HCT116 (cell line): ENCODE data around the gene STMP1. TPM values are rescaled to one million over a fixed set of nuclear protein-coding genes. Genes with fewer than 3 reads are reported as not detected.

ENCODE experiments used
- ATAC-seq: fragments of 200-7000 bp; cut with Tn5 transposase; 2 replicates; pipeline ENCODE4 v1.9.1; 2020; ENCODE audit warnings: mild to moderate bottlenecking, moderate library complexity
- BruUV-seq: library from RNA; stranded (reverse); fragments of 400-500 nt; replicated peaks from 2 replicates; lab custom pipeline; 2021; lab: Mats Ljungman, UMichigan
- CTCF ChIA-PET: fragments of 300-600 bp; sonication (Branson Sonifier 250); formaldehyde crosslinking; loops from one replicate; lab custom pipeline; 2021; ENCODE audit warnings: antibody characterized with exemption; lab: Charles Lee
- POLR2A ChIA-PET: fragments of 300-600, 350-600 bp; sonication (Branson Sonifier 250); formaldehyde crosslinking; loops from one replicate; lab custom pipeline; 2021; ENCODE audit warnings: antibody characterized with exemption; lab: Charles Lee
- RAD21 ChIA-PET, 2 experiments: fragments of 300-600 bp; sonication (Branson Sonifier 250); formaldehyde crosslinking; loops; one replicate each; lab custom pipeline; 2023; ENCODE audit warnings: low total read pairs in 2 of 2; ENCODE audit not compliant: uncharacterized antibody in 2 of 2, unreplicated experiment in 2 of 2, low non-redundant PET in 1 of 2; lab: Charles Lee
- DNase-seq: peaks from one replicate; pipeline ENCODE4 v3.0.0-alpha.2; 2010; ENCODE audit warnings: low read depth, low spot score
- H2AFZ ChIP-seq: fragments of 200-600 bp; shearing (Covaris generic), sonication (generic); 2 replicates; pipeline ENCODE4 v1.6.1; 2017; ENCODE audit warnings: low read depth, mixed run types, mixed read lengths, antibody characterized with exemption, low read length; ENCODE audit not compliant: poor library complexity, severe bottlenecking
- H3K27ac ChIP-seq: 2 replicates; pipeline ENCODE4 v1.5.1; 2012; ENCODE audit warnings: low read depth, low read length
- H3K27me3 ChIP-seq: fragments of 200-600 bp; sonication (generic); 2 replicates; pipeline ENCODE4 v1.6.1; 2016; ENCODE audit warnings: mixed run types, low read length, mixed read lengths; ENCODE audit not compliant: insufficient read depth
- H3K36me3 ChIP-seq, 2 experiments: fragments of 200-500 bp in 1 of 2; fragments of 200-600 bp in 1 of 2; sonication (Bioruptor generic) in 1 of 2; sonication (generic) in 1 of 2; 2 replicates each; pipeline versions ENCODE4 v1.5.1 to v1.6.1; 2014 to 2016; ENCODE audit warnings: low read length in 2 of 2, inconsistent platforms in 1 of 2, mixed read lengths in 1 of 2, mixed run types in 1 of 2; ENCODE audit not compliant: insufficient read depth in 2 of 2, control insufficient read depth in 1 of 2
- H3K4me1 ChIP-seq, 2 experiments: fragments of 200-600 bp in 1 of 2; sonication (generic) in 1 of 2; 2 replicates each; pipeline versions ENCODE4 v1.5.1 to v1.6.1; 2012 to 2017; ENCODE audit warnings: low read length in 2 of 2, inconsistent platforms in 1 of 2, mild to moderate bottlenecking in 1 of 2, mixed read lengths in 1 of 2, mixed run types in 1 of 2, moderate library complexity in 1 of 2; ENCODE audit not compliant: insufficient read depth in 2 of 2, control insufficient read depth in 1 of 2
- H3K4me2 ChIP-seq: fragments of 200-600 bp; sonication (generic); 2 replicates; pipeline ENCODE4 v1.6.1; 2017; ENCODE audit warnings: mixed run types, low read length, mixed read lengths
- H3K4me3 ChIP-seq, 2 experiments: fragments of 200-600 bp in 1 of 2; sonication (generic) in 1 of 2; replicated peaks in 1 of 2; 2 replicates each; pipeline ENCODE4 v1.5.1; 2011 to 2016; ENCODE audit warnings: low read length in 2 of 2, control low read depth in 1 of 2, low read depth in 1 of 2, mild to moderate bottlenecking in 1 of 2, mixed read lengths in 1 of 2, mixed run types in 1 of 2
- H3K79me2 ChIP-seq: fragments of 200-600 bp; sonication (generic); 2 replicates; pipeline ENCODE4 v1.6.1; 2017; ENCODE audit warnings: mild to moderate bottlenecking, mixed run types, low read length, moderate library complexity, mixed read lengths; ENCODE audit not compliant: insufficient read depth
- H3K9ac ChIP-seq: fragments of 200-600 bp; sonication (generic); 2 replicates; pipeline ENCODE4 v1.6.1; 2016; ENCODE audit warnings: low read length, mixed read lengths
- H3K9me2 ChIP-seq: fragments of 200-600 bp; sonication (generic), shearing (Covaris generic); 2 replicates; pipeline ENCODE4 v1.6.1; 2017; ENCODE audit warnings: mixed run types, mild to moderate bottlenecking, moderate library complexity; ENCODE audit not compliant: insufficient read depth
- H3K9me3 ChIP-seq, 2 experiments: fragments of 200-500 bp in 1 of 2; fragments of 200-600 bp in 1 of 2; sonication (Bioruptor generic) in 1 of 2; sonication (generic) in 1 of 2; 2 replicates each; pipeline ENCODE4 v1.6.1; 2014 to 2017; ENCODE audit warnings: low read length in 2 of 2, mixed read lengths in 2 of 2, inconsistent platforms in 1 of 2, low read depth in 1 of 2, mild to moderate bottlenecking in 1 of 2, mixed run types in 1 of 2, moderate library complexity in 1 of 2; ENCODE audit not compliant: control insufficient read depth in 1 of 2, insufficient read depth in 1 of 2
- H4K20me1 ChIP-seq: fragments of 200-600 bp; sonication (generic), shearing (Covaris generic); 2 replicates; pipeline ENCODE4 v1.6.1; 2017; ENCODE audit warnings: mixed run types, mild to moderate bottlenecking, moderate library complexity; ENCODE audit not compliant: insufficient read depth
- ATF3 ChIP-seq: IDR thresholded peaks from 2 replicates; pipeline ENCODE4 v1.6.1; 2012
- CBX3 ChIP-seq: IDR thresholded peaks from 2 replicates; pipeline ENCODE4 v1.6.1; 2012; ENCODE audit warnings: low read depth
- CEBPB ChIP-seq: IDR thresholded peaks from 2 replicates; pipeline ENCODE4 v1.6.1; 2012; ENCODE audit warnings: low read depth
- ELF1 ChIP-seq: IDR thresholded peaks from 2 replicates; pipeline ENCODE4 v1.6.1; 2012; ENCODE audit warnings: low read depth, borderline replicate concordance
- EZH2 ChIP-seq: fragments of 200-600 bp; sonication (generic); IDR thresholded peaks from 2 replicates; pipeline ENCODE4 v1.6.1; 2017; ENCODE audit warnings: antibody characterized with exemption, mixed run types
- EZH2phosphoT487 ChIP-seq: fragments of 200-600 bp; IDR thresholded peaks from 2 replicates; pipeline ENCODE4 v1.6.1; 2018; ENCODE audit warnings: antibody characterized with exemption, borderline replicate concordance
- FOSL1 ChIP-seq: IDR thresholded peaks from 2 replicates; pipeline ENCODE4 v1.6.1; 2012; ENCODE audit warnings: low read depth
- JUND ChIP-seq: IDR thresholded peaks from 2 replicates; pipeline ENCODE4 v1.6.1; 2012
- POLR2A ChIP-seq: IDR thresholded peaks from 2 replicates; pipeline ENCODE4 v1.7.0; 2011; ENCODE audit warnings: borderline replicate concordance; ENCODE audit not compliant: insufficient read depth, insufficient read length; ENCODE audit errors: extremely low read depth
- POLR2AphosphoS5 ChIP-seq: IDR thresholded peaks from 2 replicates; pipeline ENCODE4 v1.6.1; 2011; ENCODE audit warnings: mild to moderate bottlenecking, low read depth, low read length, moderate library complexity
- REST ChIP-seq: IDR thresholded peaks from 2 replicates; pipeline ENCODE4 v1.6.1; 2012; ENCODE audit warnings: low read depth
- SIN3A ChIP-seq: IDR thresholded peaks from 2 replicates; pipeline ENCODE4 v1.6.1; 2012; ENCODE audit warnings: low read depth
- SP1 ChIP-seq: IDR thresholded peaks from 2 replicates; pipeline ENCODE4 v1.6.1; 2012; ENCODE audit warnings: low read depth
- SRF ChIP-seq: IDR thresholded peaks from 2 replicates; pipeline ENCODE4 v1.6.1; 2012; ENCODE audit warnings: low read depth
- YY1 ChIP-seq: IDR thresholded peaks from 2 replicates; pipeline ENCODE4 v1.6.1; 2011; ENCODE audit warnings: low read length, low read depth, moderate library complexity, mild to moderate bottlenecking; ENCODE audit not compliant: insufficient replicate concordance; ENCODE audit errors: extremely low read depth
- ZFX ChIP-seq: fragments of 450-650 bp; IDR thresholded peaks from 2 replicates; pipeline ENCODE4 v1.6.1; 2017
- ZNF274 ChIP-seq: fragments of 200-500 bp; sonication (Bioruptor generic); IDR thresholded peaks from 2 replicates; pipeline ENCODE4 v1.6.1; 2014; ENCODE audit warnings: mild to moderate bottlenecking, low read depth, low read length, inconsistent platforms
- intact Hi-C: fragments of 100-400 bp; cut with micrococcal nuclease; formaldehyde crosslinking; loops from 2 replicates; pipeline ENCODE4 v1.10.0; 2022
- total RNA-seq: library from RNA; stranded (reverse); gene quantifications from one replicate; pipeline ENCODE4 v1.2.1, GENCODE V29; 2021; ENCODE audit not compliant: unreplicated experiment

The STMP1 gene
- total RNA-seq, 1 experiment from 2014 or later = 32.8 TPM

- ATAC-seq (no peak), DNase-seq (no peak)
- no peak overlapping the region for H3K9ac ChIP-seq
- no peak overlapping the region for H3K4me3 ChIP-seq
- no peak overlapping the region for H3K27ac ChIP-seq
- no TSS peak for BruUV-seq
- no peaks in the 10 kb centered on the region for H3K27me3 ChIP-seq
- H4K20me1 ChIP-seq = no peaks in the 10 kb centered on the region
- peaks cover 10% of the 10 kb centered on the region; the same call in 1 of the 2 replicates for H3K79me2 ChIP-seq
- ChIA-PET CTCF (no interaction called here), POLR2A (no interaction called here), RAD21 (no interaction called here)
- no peak overlapping the region for H2AFZ ChIP-seq
- H3K4me2 ChIP-seq = no peak overlapping the region
- peaks cover 12 to 15% of the 10 kb centered on the region in 2 experiments for H3K36me3 ChIP-seq
- no peaks in the 10 kb centered on the region for H3K9me2 ChIP-seq
- H3K4me1 ChIP-seq = no peaks in the 10 kb centered on the region
- no peaks in the 10 kb centered on the region for H3K9me3 ChIP-seq
- no peak for TF ChIP-seq ELF1
- TF ChIP-seq CEBPB = no peak
- no peak for TF ChIP-seq EZH2phosphoT487
- no peak for TF ChIP-seq EZH2
- no peak for TF ChIP-seq SIN3A
- intact Hi-C loops = no loop called here
Observed at GRCh38 chr7:135678612-135679575, 16.6 kb downstream of the STMP1 start.

GRCh38 chr7:135681762-135682161, 19.4 kb downstream of the STMP1 start:
- no peaks in the 10 kb centered on the region for H4K20me1 ChIP-seq
- H2AFZ ChIP-seq = no peak overlapping the region
- H3K9ac ChIP-seq = no peak overlapping the region
- intact Hi-C loops = no loop called here
- no peak overlapping the region for H3K4me2 ChIP-seq
- no peak for DNase-seq
- POLR2A ChIA-PET = no interaction called here
- BruUV-seq = no TSS peak
- RAD21 ChIA-PET = no interaction called here
- H3K27ac ChIP-seq = no peak overlapping the region
- ATAC-seq = no peak
- peaks cover 7% of the 10 kb centered on the region; the same call in 1 of the 2 replicates for H3K79me2 ChIP-seq
- H3K4me3 ChIP-seq = no peak overlapping the region
- TF ChIP-seq REST (no peak), SIN3A (no peak), ZFX (no peak), ZNF274 (no peak), ATF3 (no peak), CBX3 (no peak), YY1 (no peak), EZH2 (no peak), EZH2phosphoT487 (no peak), JUND (no peak), CEBPB (no peak), POLR2AphosphoS5 (no peak), SP1 (no peak), SRF (no peak), FOSL1 (no peak), POLR2A (no peak)
- TF ChIP-seq, all 23 proteins: peak for 0
- Histone ChIP-seq H3K9me3 (no peaks in the 10 kb centered on the region), H3K27me3 (no peaks in the 10 kb centered on the region), H3K36me3 (no peaks in the 10 kb centered on the region; a peak in 1 of 4 replicates), H3K4me1 (no peaks in the 10 kb centered on the region), H3K9me2 (no peaks in the 10 kb centered on the region)
- CTCF ChIA-PET = no interaction called here
